Hypothalamus (tissue), 51 donors: Measurements from ENCODE around the gene BCDIN3D.
"Not testable (repeated sequence)": the region's sequence is repeated elsewhere in the genome, so short reads cannot be mapped to it uniquely, and the experiment has no call there.

Experiments
- DNase-seq, 51 donors: peaks; one replicate each; lab custom pipeline; 2025; lab: John Stamatoyannopoulos, UW

The BCDIN3D gene

DNA sequence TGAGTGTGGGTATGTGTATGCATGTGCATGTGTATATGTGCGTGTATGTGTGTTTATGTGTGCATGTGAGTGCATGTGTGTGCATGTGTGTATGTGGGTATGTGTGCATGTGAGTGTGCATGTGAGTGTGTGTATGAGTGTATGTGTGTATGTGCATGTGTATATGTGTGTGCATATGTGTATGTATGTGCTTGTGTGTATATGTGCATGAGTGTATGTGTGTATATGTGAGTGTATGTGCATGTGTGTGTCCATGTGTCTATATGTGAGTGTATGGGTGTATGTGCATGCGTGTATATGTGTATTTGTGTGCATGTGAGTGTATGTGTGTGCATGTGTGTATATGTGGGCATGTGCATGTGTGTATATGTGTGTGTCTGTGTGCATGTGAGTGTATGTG lies 35.1 kb upstream of the BCDIN3D start:
- no peak for DNase-seq

DNA sequence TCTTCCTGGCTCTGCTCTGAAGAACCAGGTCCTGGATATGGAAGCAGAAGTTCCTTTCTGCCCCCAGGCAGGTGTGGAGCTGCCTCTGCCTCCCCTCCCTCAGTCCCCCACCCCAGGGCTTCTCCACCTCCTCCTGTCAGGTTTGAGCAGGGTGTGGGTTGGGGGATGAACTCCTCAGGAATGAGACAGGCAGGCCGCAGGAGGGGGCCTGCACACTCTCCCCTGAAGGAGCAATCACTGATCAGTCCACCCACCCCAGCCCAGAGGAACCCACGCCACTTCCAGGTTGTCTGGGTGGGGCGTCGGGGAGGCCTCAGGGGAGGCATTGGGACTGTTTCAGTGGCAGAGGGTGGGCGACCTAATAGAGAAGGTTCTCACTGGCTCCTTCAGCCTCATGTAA lies 34.2 kb upstream of the BCDIN3D start:
- DNase-seq, result no peak

DNA sequence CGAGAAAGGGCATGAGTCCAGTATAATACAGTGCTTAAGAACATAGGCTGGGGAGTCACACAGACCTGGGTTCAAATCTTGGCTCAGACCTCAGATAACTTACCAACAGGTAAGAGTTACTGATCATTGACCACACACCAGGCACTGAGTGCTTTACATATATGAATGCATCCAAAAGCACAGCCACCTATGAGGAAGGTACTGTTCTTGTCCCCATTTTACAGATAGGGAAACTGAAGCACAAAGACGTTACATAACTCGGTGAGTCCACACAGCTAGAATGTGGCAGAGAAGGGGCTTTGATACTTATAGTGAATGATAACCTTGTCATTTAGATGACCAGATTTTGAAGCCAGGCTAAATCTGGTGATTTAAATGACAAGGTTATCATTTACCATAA lies 33.2 kb upstream of the BCDIN3D start:
- DNase-seq, result no peak

DNA sequence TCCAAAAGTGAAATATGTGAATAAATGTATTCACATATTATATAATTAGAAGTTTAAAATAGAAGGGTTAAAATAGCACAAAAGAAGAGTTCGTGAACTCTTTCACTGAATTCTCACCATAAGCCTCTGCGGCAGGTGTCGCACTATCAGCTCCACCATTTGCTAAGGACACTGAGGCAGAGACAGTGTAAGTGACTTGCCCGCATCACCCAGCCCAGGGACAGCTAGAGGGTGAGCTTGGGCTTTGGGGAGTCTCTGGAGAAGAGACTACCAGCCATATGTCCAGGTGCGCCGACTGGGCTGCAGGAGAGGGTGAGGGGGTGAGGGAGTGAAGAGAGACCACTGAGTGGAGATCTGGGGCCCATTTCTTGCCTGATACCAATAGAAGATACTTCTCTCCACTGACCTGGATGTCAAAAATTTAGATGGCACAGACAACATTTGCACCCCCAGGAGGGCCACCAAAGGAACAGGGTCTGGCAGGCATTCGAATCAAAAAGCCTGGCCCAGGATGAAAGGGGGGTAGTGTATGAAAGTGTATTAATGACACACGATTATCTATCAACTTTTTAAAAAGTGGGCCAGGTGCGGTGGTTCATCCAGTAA lies 32.3 kb upstream of the BCDIN3D start:
- no peak for DNase-seq

DNA sequence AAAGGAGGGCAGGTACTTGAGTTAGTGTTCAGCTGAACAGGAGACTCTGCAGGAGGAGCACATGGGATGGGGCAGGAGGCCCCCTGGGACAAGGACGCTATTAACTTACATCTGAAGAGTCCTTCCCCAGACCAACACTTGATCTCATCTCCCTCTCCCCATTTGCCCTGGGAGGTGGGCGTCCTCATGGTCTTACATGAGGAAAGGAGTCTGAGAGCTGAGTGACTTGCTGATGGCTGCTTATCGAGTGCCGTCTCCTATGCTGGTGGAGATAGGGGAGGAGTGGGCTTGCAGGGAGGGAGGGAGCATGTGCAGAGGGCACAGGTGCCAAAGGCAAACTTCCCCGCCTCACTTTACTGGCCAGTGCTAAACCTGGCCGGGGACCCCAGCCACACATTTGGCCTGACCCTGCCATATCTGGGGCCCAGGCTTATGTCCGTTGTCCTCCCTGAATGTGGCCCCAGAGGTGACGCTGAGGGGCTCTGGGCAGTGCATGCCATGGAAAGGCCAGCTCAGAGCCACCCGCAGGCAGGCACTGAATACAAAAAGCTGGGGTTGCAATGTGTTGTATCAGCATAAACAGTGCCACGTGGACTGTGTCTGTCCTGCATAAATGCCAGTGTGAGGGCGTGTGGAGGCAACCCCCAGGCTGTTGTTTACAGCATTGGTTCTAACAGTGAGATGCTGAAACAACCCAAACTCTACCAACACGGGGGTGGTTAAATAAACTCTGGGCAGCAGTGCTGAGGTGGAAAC lies 31.4 kb upstream of the BCDIN3D start:
- peak in 20 of 51 donors; percentile 21 to 75 (median 42) for DNase-seq

DNA sequence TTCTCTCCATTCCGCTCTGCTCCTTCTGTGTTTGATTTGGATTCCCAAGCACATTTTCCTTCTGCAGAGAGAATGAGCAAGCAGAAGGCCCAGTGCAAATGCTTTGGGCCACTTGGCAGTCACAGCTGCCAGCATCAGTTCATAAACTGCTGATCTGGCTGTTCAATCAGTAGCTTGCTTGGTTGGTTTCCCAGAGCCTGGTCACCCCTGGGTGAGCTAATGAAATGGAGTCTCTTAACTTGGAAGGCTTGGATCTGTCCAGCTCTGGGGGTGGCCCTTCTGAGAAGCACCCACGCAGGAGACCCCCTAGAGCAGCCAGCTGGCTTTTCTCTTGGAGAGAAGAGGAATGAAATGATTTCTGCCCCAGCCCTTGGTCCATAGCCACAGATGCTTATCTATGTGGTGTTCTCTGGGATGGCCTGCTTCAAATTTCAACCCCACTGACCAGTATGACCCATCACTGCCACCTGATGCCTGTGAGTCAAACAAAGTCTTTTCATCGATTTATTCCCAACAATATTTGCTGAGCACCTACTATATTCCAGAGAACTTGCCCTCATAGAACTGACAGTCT lies 30.5 kb upstream of the BCDIN3D start:
- peak in 10 of 51 donors; percentile 22 to 60 (median 39) for DNase-seq

DNA sequence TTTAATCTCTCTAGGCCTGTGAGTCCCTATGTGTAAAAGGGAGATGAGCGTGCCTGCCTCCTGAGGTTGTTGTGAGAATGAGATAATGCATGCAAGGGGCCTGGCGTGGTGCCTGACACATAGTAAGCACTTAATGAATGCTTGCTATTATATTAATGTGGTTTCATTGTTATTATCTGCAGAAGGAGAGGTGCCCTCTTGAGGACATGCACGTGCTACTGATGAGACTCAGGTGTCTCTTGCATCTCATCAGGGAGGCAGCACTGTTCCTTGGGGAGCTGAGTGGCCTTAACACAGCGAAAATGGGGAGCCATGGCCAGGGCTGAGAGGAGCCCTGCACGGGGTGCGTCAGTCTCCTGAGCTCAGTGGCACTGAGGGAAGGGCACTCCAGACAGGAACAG lies 29.9 kb upstream of the BCDIN3D start:
- peak in 13 of 51 donors; percentile 21 to 49 (median 31) for DNase-seq

DNA sequence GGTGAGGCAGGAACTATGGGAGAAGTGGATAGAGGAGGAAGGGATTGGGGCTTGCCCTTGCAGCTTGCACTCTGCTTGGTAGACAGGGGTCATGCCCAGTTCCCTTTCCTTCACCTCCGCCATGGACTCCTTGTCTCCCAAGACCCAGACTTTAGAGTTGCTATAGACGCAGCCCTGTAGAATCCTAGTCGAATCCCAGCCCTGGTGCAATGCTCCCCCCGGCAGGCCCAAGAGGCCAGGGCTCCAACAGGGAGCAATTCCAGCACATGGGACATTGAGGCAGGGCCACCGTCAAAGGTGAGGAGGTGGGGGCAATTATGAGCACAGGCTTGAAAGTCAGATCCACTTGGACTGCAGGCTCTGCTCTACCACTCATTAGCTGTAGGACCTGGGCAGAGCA lies 29.5 kb upstream of the BCDIN3D start:
- no peak for DNase-seq

DNA sequence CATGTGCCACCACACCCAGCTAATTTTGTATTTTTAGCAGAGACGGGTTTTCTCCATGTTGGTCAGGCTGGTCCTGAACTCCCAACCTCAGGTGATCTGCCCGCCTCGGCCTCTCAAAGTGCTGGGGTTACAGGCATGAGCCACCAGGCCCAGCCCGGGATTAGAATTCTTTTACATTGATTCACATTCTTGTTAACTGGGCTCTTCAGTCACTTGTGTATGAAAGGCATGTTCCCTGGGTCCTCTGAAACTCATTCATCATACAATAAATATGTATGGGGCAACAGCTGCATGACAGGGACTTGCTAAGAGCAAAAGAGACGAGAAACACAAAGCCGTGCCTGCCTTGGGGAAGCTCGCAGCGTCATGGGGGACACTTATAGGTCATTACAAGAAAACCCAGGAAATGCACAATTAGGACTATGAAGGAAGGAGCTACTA lies 28.9 kb upstream of the BCDIN3D start:
- DNase-seq, result not testable (repeated sequence)

DNA sequence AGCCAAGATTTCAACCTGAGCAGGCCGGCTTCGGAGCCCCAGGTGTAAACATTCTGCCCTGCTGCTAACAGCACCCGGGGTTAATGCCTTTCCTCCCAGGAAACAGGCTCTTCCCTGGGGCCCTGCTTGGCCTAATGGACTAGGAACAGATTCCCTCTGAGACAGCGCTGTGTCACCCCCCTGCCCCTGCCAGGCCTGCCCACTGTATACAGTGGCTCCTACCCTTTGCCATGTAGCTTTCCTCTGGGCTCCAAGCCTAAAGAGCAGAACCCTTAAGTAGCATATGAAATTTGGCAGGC lies 28.3 kb upstream of the BCDIN3D start:
- no peak for DNase-seq

DNA sequence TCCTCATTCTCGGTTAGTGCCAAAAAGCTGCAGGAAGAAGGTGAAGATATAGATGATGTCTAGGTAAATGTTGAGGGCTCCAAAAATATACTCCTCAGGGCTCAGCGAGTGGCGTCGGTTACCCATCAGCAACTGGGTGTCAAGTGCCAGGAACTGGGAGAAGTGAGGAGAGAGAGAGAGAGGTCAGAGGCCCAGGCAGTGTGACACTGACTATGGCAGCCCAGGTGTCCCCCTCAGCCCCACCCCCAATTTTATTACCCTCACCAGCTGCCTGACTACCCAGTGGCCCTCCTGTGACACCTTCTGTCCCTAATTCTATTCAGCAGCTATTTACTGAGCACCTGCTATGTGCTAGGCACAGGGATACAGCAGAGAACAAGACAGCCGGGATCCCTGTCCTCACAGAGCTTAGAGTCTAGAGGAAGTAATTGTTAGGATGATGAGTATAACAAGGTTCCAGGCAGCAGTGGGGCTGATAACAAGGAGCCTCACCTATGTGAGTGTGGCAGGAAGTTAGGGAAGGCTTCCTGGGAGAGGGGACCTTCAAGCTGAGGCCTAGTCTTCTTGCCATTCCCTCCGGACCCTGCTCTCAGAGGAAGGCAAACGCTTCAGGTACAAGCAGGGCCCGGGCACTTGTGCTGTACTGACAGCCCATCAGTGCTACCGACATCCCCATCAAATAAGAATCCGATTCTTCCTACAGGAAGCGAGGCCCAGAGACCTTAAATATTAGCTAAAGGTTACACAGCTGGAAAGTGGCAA lies 27.8 kb upstream of the BCDIN3D start:
- no peak for DNase-seq

DNA sequence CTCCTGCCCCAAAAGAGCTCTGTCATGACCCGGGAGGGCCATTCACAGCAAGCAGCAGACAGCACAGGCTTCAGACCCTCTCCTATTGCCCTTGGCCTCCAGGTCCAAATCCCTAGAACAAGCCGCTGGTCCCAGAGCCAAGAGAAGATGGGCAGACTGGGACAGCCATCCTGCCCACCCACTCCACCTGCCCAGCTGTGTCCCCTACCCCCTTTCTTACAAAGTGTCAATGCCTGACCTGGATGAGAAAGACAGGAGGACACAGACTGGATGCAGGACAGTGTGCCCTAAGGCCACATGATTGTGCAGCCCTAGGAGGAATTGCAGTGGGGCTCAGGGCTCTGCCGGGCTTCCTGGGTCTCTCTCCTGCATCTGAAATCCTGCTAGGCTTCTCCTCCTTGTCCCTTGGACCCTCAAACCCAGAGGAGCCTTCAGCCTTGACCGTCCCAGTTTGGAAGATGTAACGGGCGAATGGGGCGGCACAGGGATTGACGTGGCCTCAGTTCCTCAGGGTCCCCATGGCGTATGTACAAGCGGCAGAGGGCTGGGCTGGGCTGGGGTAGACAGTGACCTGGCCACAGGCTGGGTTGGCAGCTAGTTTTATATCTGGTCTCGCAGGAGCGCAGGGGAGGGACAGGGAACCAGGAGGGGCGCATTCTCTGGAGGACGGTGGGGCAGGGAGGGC lies 27.1 kb upstream of the BCDIN3D start:
- DNase-seq, result no peak

DNA sequence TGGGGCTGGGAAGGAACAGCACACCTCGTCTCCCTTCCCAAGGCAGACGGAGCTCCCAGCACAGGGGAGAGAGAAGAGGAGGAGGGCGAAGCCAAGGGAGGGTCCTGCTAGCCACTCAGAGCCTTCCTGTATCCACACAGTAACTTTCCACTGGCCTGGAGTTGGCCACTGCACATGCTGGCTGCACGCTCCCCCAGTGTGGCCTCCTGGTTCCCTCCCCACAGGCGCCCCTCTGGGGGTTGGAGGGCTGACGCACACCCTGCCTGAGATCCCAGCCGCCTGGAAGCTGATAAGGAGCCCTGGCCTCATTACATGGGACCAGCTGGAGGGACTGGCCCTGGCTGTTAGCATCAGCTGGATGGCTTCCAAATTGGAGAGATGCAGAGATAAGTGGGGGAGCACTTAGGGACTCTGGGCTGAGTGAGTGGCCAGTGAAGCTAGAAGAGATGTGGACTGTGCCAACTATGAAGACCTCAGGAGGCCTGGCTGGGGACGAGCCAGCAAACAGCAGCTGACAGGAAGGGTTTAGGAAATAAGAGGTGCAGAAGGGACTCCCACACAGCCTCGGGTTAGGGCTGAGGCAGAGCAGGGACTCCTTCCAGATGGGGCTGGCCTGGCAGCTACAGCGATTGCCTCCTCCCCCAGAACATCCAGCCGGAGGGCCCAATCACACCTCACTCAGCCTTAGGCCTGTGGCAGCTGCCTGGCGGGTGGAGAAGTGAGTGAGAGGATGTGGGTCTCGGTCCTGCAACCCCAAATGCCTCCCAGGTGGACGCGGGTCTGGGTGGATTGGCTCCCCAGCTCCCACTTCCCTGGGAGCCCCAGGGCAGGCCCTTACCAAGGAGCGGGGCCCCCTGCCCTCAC lies 26.3 kb upstream of the BCDIN3D start:
- DNase-seq, result peak in 33 of 51 donors; percentile 23 to 75 (median 50)

DNA sequence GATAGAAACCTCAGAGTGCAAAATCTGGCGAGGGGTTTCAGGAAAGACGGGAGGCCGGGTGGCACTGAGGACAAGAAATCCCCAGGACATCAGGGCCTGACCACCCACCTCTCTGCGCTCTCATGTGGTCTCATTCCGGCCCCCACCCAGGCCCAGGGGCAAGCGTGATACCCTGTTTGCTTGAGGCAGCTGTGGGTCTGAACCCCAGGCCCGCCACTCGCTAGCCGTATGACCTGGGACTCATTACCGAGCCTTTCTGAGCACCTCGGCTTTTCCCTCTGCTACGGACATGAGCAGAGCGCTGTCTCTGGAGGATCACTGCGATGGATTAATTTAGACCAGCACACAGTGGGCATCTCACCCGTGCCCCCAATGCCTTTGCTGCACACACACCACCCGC lies 25.5 kb upstream of the BCDIN3D start:
- no peak for DNase-seq

DNA sequence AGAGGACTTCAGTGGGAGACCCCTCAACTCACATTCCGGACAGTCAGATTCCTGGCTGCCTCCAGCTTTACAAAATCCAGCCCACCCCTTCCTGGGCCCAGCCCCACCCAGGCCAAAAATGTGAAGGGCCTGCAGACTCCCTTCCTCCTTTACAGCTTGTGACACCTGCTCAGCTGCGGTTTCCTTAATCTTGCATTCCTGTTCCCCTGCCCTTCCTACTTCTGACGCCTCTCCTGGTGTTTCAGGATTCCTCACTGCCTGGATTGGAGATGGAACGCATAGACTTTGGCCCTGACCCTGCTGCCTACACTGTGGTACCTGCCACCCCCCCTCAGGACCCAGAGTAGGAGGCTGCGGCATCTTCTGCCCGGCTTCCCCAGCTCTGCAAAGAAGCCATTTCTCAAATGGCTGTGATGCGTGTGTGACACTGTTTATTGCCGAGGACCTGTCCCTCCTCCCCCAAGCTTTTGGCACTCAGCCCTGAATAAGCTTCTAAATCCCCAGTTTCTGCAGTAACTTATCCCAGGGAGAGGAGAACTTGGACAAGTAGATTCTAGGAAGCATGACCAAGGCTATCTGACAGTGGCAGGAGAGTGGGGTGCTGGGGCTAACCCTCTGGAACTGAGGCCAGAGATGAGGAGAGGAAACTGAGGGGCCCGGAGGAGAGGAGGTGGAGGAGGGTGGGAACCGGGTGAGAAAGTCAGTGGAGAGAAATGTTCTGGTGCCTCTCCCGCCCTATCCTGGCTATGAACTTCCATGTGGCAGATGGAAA lies 24.9 kb upstream of the BCDIN3D start:
- DNase-seq, result no peak

DNA sequence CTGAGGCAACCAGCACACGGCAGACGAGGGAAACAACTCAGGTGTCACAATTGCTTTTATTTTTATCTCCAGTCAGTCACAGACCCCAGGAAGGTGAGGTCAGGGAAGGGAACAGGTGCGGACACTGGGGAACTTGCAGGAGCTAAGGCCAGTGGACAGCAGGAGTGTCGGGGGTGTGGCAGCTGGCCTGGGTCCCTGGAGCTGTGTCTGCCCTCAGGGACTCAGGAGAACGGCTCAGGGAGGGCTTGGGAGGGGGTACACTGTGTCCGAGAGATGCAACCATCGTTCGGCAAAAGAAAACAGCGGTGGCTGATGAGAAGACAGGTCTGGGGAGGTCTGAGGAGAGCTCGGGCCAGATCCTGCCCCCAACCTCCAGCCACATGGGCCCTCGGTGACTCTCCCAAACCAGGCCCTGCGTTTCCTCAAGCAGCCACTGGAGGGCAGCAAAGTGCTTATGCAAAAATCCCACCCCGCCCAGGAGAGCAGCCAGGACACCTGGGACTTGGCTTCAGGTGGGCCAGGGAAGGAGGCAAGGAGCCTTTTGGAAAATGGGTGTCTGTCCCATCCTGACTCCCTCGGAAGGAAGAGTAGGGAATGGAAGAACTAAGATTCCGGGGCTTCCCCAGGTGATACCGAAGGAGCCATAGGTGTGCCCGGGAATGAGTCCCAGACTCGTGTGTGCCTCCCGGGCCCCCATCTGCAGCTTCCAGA lies 24.1 kb upstream of the BCDIN3D start:
- DNase-seq, result peak in 39 of 51 donors; percentile 16 to 79 (median 49)

DNA sequence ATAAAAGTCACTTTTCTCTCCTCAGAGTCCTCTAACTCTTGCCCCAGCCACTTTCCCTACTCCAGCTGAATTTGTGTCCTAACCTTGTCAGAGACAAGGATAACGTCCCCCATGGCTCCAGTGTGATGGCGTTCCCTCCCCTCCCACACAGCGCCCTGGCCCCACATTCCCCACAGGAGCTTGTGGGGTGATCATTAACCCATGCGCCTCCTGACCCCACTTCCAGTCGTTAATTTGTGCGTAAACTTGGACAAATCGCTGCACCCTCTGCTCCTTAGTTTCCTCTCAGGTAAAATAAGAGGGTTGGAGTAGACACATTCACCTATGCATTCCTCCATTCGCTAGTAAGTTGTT lies 22.9 kb upstream of the BCDIN3D start:
- no peak for DNase-seq

DNA sequence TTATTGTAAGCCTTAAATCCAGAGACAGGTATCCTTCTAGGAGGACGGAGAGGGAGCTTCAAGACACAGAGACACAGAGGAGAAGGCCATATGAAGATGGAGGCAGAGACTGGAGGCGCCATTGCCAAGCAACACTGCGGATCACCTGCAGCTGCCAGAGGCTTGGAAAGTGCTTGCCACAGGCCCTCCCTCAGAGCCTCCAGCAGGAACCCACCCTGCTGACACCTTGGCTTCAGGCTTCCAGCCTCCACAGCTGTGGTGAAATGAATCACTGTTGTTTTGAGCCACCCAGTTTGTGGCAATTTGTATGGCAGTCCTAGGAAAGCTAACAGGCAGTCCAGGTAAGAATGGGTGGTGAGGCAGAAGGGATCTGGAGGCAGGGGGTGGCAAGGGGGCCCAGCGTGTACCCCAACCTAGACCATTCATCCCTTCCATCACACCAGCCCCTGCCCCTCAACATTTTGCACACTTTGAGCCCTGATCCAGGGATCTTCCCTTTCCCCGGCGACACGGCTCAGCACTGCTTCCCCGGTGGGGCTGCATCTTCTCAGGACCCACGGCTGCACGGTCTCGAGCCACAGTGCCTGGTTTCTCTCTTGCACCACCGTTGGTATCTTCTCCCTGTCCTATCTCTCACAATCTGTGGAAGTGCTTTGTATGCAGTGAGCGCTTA lies 22.3 kb upstream of the BCDIN3D start:
- DNase-seq, result no peak
